K562 (cell line): ENCODE measurements around the gene SPATA13. TPM values are rescaled to one million over a fixed set of nuclear protein-coding genes. Genes with fewer than 3 reads are reported as not detected.

Experiments used
- ATAC-seq: fragments of 200-7000 bp; cut with Tn5 transposase; 3 replicates; pipeline ENCODE4 v1.9.1; 2020; ENCODE audit warnings: moderate library complexity
- BruUV-seq: library from RNA; stranded (reverse); fragments of 400-500 nt; replicated peaks from 2 replicates; lab custom pipeline; 2021; lab: Mats Ljungman, UMichigan
- CTCF ChIA-PET: fragments of 300-600 bp; formaldehyde crosslinking; extraction: SDS; loops from one replicate; lab custom pipeline; 2021; ENCODE audit warnings: low intra/inter-chr PET ratio; lab: Yijun Ruan, JAX
- POLR2A ChIA-PET: fragments of 300-600, 350-650 bp; sonication (Branson Sonifier 250); formaldehyde crosslinking; extraction: SDS; loops from one replicate; lab custom pipeline; 2021; ENCODE audit warnings: antibody characterized with exemption, inconsistent platforms; lab: Yijun Ruan, JAX
- DNase-seq, 4 experiments: peaks; one replicate each; pipeline versions ENCODE4 v3.0.0 to v3.0.0-alpha.2; 2011 to 2018; ENCODE audit warnings: low spot score in 3 of 4, mixed read lengths in 3 of 4; ENCODE audit errors: extremely low read depth in 1 of 4
- FAIRE-seq: peaks from 2 replicates; lab custom pipeline; 2011; peaks lifted over from hg19 to GRCh38; lab: Jason Lieb, UNC
- H2AFZ ChIP-seq: 2 replicates; pipeline ENCODE4 v1.6.0; 2011; ENCODE audit warnings: low read depth, low read length, control low read depth, inconsistent platforms
- H3K27ac ChIP-seq: fragments of 200-600 bp; 3 replicates; pipeline ENCODE4 v1.8.0; 2011; ENCODE audit warnings: low read depth, mild to moderate bottlenecking, control low read depth, inconsistent platforms, low read length, moderate library complexity, mixed read lengths; ENCODE audit errors: extremely low read depth
- H3K27me3 ChIP-seq, 2 experiments: fragments of 300-600 bp in 1 of 2; 2 replicates in 1 of 2; 3 replicates in 1 of 2; pipeline versions ENCODE4 v1.6.0 to v1.8.0; 2011; ENCODE audit warnings: inconsistent platforms in 2 of 2, low read length in 2 of 2, mild to moderate bottlenecking in 1 of 2, mixed read lengths in 1 of 2, moderate library complexity in 1 of 2; ENCODE audit not compliant: control insufficient read depth in 2 of 2, insufficient read depth in 2 of 2
- H3K36me3 ChIP-seq: fragments of 300-600 bp; 3 replicates; pipeline ENCODE4 v1.8.0; 2011; ENCODE audit warnings: mild to moderate bottlenecking, low read length, inconsistent platforms; ENCODE audit not compliant: control insufficient read depth, insufficient read depth
- H3K4me1 ChIP-seq, 2 experiments: fragments of 200-600 bp in 1 of 2; replicated peaks in 1 of 2; 2 replicates in 1 of 2; 3 replicates in 1 of 2; pipeline versions ENCODE4 v1.5.1 to v1.8.0; 2011; ENCODE audit warnings: inconsistent platforms in 2 of 2, low read length in 2 of 2, mild to moderate bottlenecking in 1 of 2, mixed read lengths in 1 of 2, moderate library complexity in 1 of 2; ENCODE audit not compliant: control insufficient read depth in 2 of 2, insufficient read depth in 2 of 2
- H3K4me2 ChIP-seq: 2 replicates; pipeline ENCODE4 v1.6.1; 2011; ENCODE audit warnings: low read length, control low read depth, inconsistent platforms, mixed read lengths; ENCODE audit not compliant: insufficient read depth
- H3K4me3 ChIP-seq: fragments of 200-600 bp; sonication (generic), shearing (Covaris generic); 2 replicates; pipeline ENCODE4 v1.5.1; 2016; ENCODE audit warnings: control low read depth, inconsistent platforms
- H3K79me2 ChIP-seq: fragments of 200-600 bp; 3 replicates; pipeline ENCODE4 v1.8.0; 2011; ENCODE audit warnings: low read length, inconsistent platforms; ENCODE audit not compliant: control insufficient read depth, insufficient read depth
- H3K9ac ChIP-seq, 2 experiments: 2 replicates each; pipeline versions ENCODE4 v1.6.0 to v1.6.1; 2011; ENCODE audit warnings: low read depth in 2 of 2, low read length in 2 of 2, control low read depth in 1 of 2, inconsistent platforms in 1 of 2, mild to moderate bottlenecking in 1 of 2, mixed read lengths in 1 of 2; ENCODE audit not compliant: insufficient read depth in 1 of 2
- H3K9me1 ChIP-seq: one replicate; pipeline ENCODE4 v1.6.0; 2011; ENCODE audit warnings: inconsistent platforms, mild to moderate bottlenecking, low read length, moderate library complexity; ENCODE audit not compliant: control insufficient read depth, insufficient read depth
- H3K9me3 ChIP-seq: replicated peaks from 2 replicates; pipeline ENCODE4 v1.5.1; 2011; ENCODE audit warnings: low read depth, low read length, inconsistent platforms; ENCODE audit not compliant: control insufficient read depth, insufficient read depth
- H4K20me1 ChIP-seq: replicated peaks from 2 replicates; pipeline ENCODE4 v1.6.1; 2011; ENCODE audit warnings: low read length, inconsistent platforms, mixed read lengths; ENCODE audit not compliant: control insufficient read depth, insufficient read depth
- CBX3 ChIP-seq, 2 experiments: IDR thresholded peaks; 1 replicate in 1 of 2; 2 replicates in 1 of 2; pipeline ENCODE4 v1.6.1; 2012; ENCODE audit warnings: inconsistent platforms in 2 of 2, low read length in 2 of 2, borderline replicate concordance in 1 of 2, control low read depth in 1 of 2
- FOXP4 ChIP-seq: sonication (generic); formaldehyde crosslinking; IDR thresholded peaks from 2 replicates; pipeline ENCODE4 v1.8.0; 2022; ENCODE audit warnings: mild to moderate bottlenecking, missing genetic modification reagents, borderline replicate concordance
- HMG20B ChIP-seq: fragments of 250-450 bp; sonication (Bioruptor Pico); IDR thresholded peaks from 2 replicates; pipeline ENCODE4 v1.5.0; 2021; ENCODE audit warnings: mild to moderate bottlenecking
- LCOR ChIP-seq: sonication (generic); formaldehyde crosslinking; IDR thresholded peaks from 2 replicates; pipeline ENCODE4 v1.8.0; 2022; ENCODE audit warnings: mild to moderate bottlenecking, missing genetic modification reagents
- NBN ChIP-seq: fragments of 450-650 bp; IDR thresholded peaks from 2 replicates; pipeline ENCODE4 v1.6.1; 2016; ENCODE audit warnings: low read depth, mild to moderate bottlenecking
- POU5F1 ChIP-seq: fragments of 150-350 bp; IDR thresholded peaks from 2 replicates; pipeline ENCODE4 v1.6.1; 2014; ENCODE audit warnings: borderline replicate concordance, low read length, low read depth, mild to moderate bottlenecking; ENCODE audit not compliant: partially characterized antibody
- TAF7 ChIP-seq: fragments of 450-650 bp; IDR thresholded peaks from 2 replicates; pipeline ENCODE4 v1.6.1; 2016; ENCODE audit warnings: missing genetic modification characterization, missing compliant biosample characterization
- TCF15 ChIP-seq: fragments of 250-450 bp; sonication (Bioruptor Pico); IDR thresholded peaks from 2 replicates; pipeline ENCODE4 v1.8.0; 2022; ENCODE audit warnings: moderate library complexity, mild to moderate bottlenecking, inconsistent platforms
- TCF7L2 ChIP-seq: fragments of 150-350 bp; IDR thresholded peaks from 2 replicates; pipeline ENCODE4 v1.6.1; 2016; ENCODE audit warnings: low read depth, mild to moderate bottlenecking, low read length, moderate library complexity
- THRB ChIP-seq: fragments of 450-650 bp; formaldehyde crosslinking; conservative IDR thresholded peaks from 2 replicates; pipeline ENCODE4 v1.4.0; 2022; ENCODE audit warnings: mild to moderate bottlenecking, missing genetic modification characterization
- ZNF232 ChIP-seq: sonication (generic); formaldehyde crosslinking; IDR thresholded peaks from 2 replicates; pipeline ENCODE4 v1.8.0; 2022; ENCODE audit warnings: mild to moderate bottlenecking, missing genetic modification reagents
- WGBS: fragments of 100-300 bp; shearing (Covaris generic); methylation state at CpG from one replicate; pipeline ENCODE4 v1.1.6; 2016; ENCODE audit warnings: low coverage, mixed read lengths; ENCODE audit not compliant: insufficient coverage; ENCODE audit errors: missing lambda C conversion rate; 5-methylcytosine and 5-hydroxymethylcytosine counted together
- in situ Hi-C: fragments of 300-500 bp; cut with MboI; formaldehyde crosslinking; loops from 4 replicates; pipeline ENCODE4 v1.15.0; 2018; ENCODE audit warnings: inconsistent platforms, mixed read lengths
- intact Hi-C: fragments of 100-400 bp; cut with micrococcal nuclease; formaldehyde crosslinking; loops from 2 replicates; pipeline ENCODE4 v1.14.2; 2022
- polyA plus RNA-seq, 8 experiments: library from polyadenylated mRNA; depleted of rRNA in 4 of 8; stranded (reverse) in 5 of 8; unstranded in 3 of 8; fragments of >200 nt; fragmentation: Nextera tagmentation in 2 of 8; fragmentation: Illumina TruSeq in 1 of 8; extraction: Ambion mirVana in 2 of 8; extraction: Trizol in 1 of 8; gene quantifications; 2 replicates each; pipeline versions ENCODE4 v1.2.1 to v1.2.3, GENCODE V29; 2011 to 2014; ENCODE audit warnings: inconsistent platforms in 1 of 8, missing spikeins in 1 of 8
- total RNA-seq, 7 experiments: library from RNA; depleted of rRNA in 6 of 7; stranded (reverse); fragments of >200 nt in 6 of 7; fragmentation: Illumina TruSeq in 2 of 7; extraction: Trizol in 2 of 7; gene quantifications; 2 replicates each; pipeline versions ENCODE4 v1.2.1 to v1.2.3, GENCODE V29; 2011 to 2021; ENCODE audit warnings: low replicate concordance in 1 of 7

The SPATA13 gene
- total and polyA plus RNA-seq, 9 of the 15 experiments (the other 6 are each of a cell fraction or from before 2014, with no cell fraction given), result 0.08 to 0.99 (median 0.21) TPM; not detected in 2

- TF ChIP-seq FOXP4 (CRISPR knock-in tag), result no peak
- no peak for TF ChIP-seq POU5F1
- no peak for TF ChIP-seq THRB (CRISPR knock-in tag)
Observed at GRCh38 chr13:24168392-24168750, 7.9 kb downstream of the SPATA13 start (continued).

GRCh38 chr13:24168979-24169378 is 8.5 kb downstream of the SPATA13 start:
- no peaks in the 10 kb centered on the region for H3K9me1 ChIP-seq
- in situ Hi-C loops (no loop called here), intact Hi-C loops (no loop called here)
- no peak overlapping the region for H3K27ac ChIP-seq
- ChIA-PET CTCF (no interaction called here), POLR2A (no interaction called here)
- no peaks in the 10 kb centered on the region for H4K20me1 ChIP-seq
- H2AFZ ChIP-seq, result no peak overlapping the region
- H3K27me3 ChIP-seq, result peaks cover 0 to 23% of the 10 kb centered on the region in 2 experiments; a peak in 2 of 5 replicates
- H3K4me3 ChIP-seq, result no peak overlapping the region
- DNase-seq (no peak), ATAC-seq (no peak), FAIRE-seq (no peak)
- H3K9me3 ChIP-seq, result no peaks in the 10 kb centered on the region
- H3K4me1 ChIP-seq, result no peaks in the 10 kb centered on the region
- no peaks in the 10 kb centered on the region for H3K79me2 ChIP-seq
- 3% methylated on average over 5 of the region's 5 CpGs for WGBS
- H3K36me3 ChIP-seq, result no peaks in the 10 kb centered on the region
- no peak overlapping the region for H3K9ac ChIP-seq
- no peak overlapping the region for H3K4me2 ChIP-seq
- no TSS peak for BruUV-seq
- TF ChIP-seq TCF15 (CRISPR knock-in tag), result no peak
- TF ChIP-seq LCOR (CRISPR knock-in tag), result no peak
- TF ChIP-seq TCF7L2, result no peak
- no peak for TF ChIP-seq CBX3 (IDR thresholded peaks at IDR 0.05; ENCODE audit: borderline replicate concordance in 1 of 2, low read length in 2 of 2)
- no peak for TF ChIP-seq TAF7
- no peak for TF ChIP-seq NBN
- TF ChIP-seq ZNF232 (CRISPR knock-in tag), result no peak
- no peak for TF ChIP-seq HMG20B (CRISPR knock-in tag)
